Left ventricle myocardium superior (tissue), 1 donor: ENCODE results near the gene P4HTM. TPM values are rescaled to one million over a fixed set of nuclear protein-coding genes. Genes with fewer than 3 reads are reported as not detected.
A peak's percentile ranks its signal among the peaks of the same experiment; 100 is the strongest.

Experiments
- ATAC-seq: fragments of 200-7000 bp; cut with Tn5 transposase; one replicate; pipeline ENCODE4 v1.9.1; 2020; ENCODE audit warnings: mild to moderate bottlenecking, moderate library complexity
- DNase-seq: peaks from one replicate; pipeline ENCODE4 v3.0.0-alpha.2; 2020
- intact Hi-C: fragments of 100-400 bp; cut with micrococcal nuclease; formaldehyde crosslinking; loops from one replicate; pipeline ENCODE4 v1.11.0; 2022
- microRNA-seq: library from miRNA; unstranded; fragments of <30 nt; microRNA quantifications from one replicate; pipeline ENCODE4 v1.2.0, GENCODE V29; 2020; ENCODE audit warnings: borderline number of aligned reads
- total RNA-seq: library from RNA; stranded (reverse); fragmentation: NEBNext Ultra II Directional; extraction: Animal tissue kit (Norgen Biotek cat#: 25700); gene quantifications from one replicate; pipeline ENCODE4 v1.2.1, GENCODE V29; 2021
- donor health status: DM: no; HTN: yes; CAD: no; lungs with severe emphysema.

Gene P4HTM
- total RNA-seq, 1 donor from 2014 or later = 27.6 TPM

GRCh38 chr3:49053543-49053942 is 63.5 kb downstream of the P4HTM start:
- intact Hi-C loops = no loop called here
- ATAC-seq (no peak), DNase-seq (no peak)

- DNase-seq (no peak), ATAC-seq (no peak)
- intact Hi-C loops = no loop called here
Observed at GRCh38 chr3:49054344-49054862, 64.4 kb downstream of the P4HTM start.

Small RNAs within 50 kb of the gene (microRNA-seq; reads per million reads assigned to microRNA genes)
- gene MIR191 (4,825 reads per million, percentile 90 among the genes with 10 or more reads in this experiment), gene MIR425 (1,296 reads per million, percentile 80 among the genes with 10 or more reads in this experiment)

Other genes with a start within 250 kb of the P4HTM start
- 58.3 TPM for gene PRKAR2A, start 142.4 kb upstream of the P4HTM start, total RNA-seq
- 124 TPM for gene SLC25A20, start 91.4 kb upstream of the P4HTM start, total RNA-seq
- 141 TPM for gene ARIH2, start 71.4 kb upstream of the P4HTM start, total RNA-seq
- gene WDR6, start 17.1 kb downstream of the P4HTM start, total RNA-seq = 86.9 TPM
- gene DALRD3, start 28.3 kb downstream of the P4HTM start, total RNA-seq = 10.7 TPM
- gene NDUFAF3, start 31.9 kb downstream of the P4HTM start, total RNA-seq = 168 TPM
- 59.6 TPM for gene IMPDH2, start 39.2 kb downstream of the P4HTM start, total RNA-seq
- gene QRICH1, start 103.8 kb downstream of the P4HTM start, total RNA-seq = 61.9 TPM
- 227 TPM for gene QARS1, start 114.5 kb downstream of the P4HTM start, total RNA-seq
- gene USP19, start 130.6 kb downstream of the P4HTM start, total RNA-seq = 64.6 TPM
- gene LAMB2, start 142.8 kb downstream of the P4HTM start, total RNA-seq = 798 TPM
- gene CCDC71, start 176.1 kb downstream of the P4HTM start, total RNA-seq = 10.2 TPM
- 95.1 TPM for gene KLHDC8B, start 181.4 kb downstream of the P4HTM start, total RNA-seq